ENCODE data around the gene NTN5. TPM values are rescaled to one million over a fixed set of nuclear protein-coding genes. Genes with fewer than 3 reads are reported as not detected.

The NTN5 gene
- total RNA-seq, 1 experiment from 2014 or later = 2.9 TPM

DNA sequence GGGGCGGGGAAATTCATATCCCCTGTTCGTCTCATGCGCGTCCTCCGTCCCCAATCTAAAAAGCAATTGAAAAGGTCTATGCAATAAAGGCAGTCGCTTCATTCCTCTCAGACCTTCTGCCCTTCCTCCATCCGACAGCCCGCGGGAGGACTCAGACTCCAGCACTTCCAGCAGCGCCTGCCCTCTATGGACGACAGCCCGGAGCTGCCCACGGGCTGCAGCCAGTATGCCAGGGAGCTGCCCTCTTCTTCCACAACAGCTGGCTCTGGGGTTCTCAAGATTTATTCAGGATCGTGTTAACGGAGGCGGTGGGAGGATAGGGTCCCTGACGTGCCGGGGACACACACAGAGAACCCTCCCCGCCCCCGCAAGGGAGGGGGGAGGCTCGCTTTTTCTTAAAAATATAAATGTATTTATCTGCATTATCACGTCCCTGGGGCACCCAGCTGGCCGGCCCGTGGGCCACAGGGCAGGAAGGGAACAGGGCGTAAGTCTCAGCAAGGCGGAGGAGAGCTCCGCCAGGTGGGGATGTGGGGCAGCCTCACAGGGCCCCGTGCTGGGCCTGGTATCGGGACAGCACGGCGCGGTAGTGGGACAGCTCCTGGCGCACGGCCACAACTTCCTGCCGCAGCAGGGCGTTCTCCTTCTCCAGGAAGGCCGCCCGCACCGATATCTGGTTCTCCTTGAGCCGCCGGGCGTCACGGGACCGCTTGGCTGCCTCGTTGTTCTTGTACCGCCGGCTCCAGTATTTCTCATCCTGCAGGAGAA, 42.3 kb downstream of the NTN5 start:
- no peaks in the 10 kb centered on the region for H3K9me3 ChIP-seq (ENCODE audit: insufficient read depth, low read depth)
- no peaks in the 10 kb centered on the region for H3K27me3 ChIP-seq (ENCODE audit: insufficient read depth, low read depth)
- peaks cover 45% of the 10 kb centered on the region for H3K4me1 ChIP-seq (replicated peaks; ENCODE audit: insufficient read depth)
- BruUV-seq (replicated peaks) = no TSS peak
- CTCF ChIA-PET = interaction anchor here (0.7 kb wide), 1 partner anchor 11 kb away, joined by 4 read pairs; the partner anchor contains the start of genes RPL18 and SPHK2
- POLR2A ChIA-PET (ENCODE audit: unreplicated experiment) = interaction anchor here (0.5 kb wide), 1 partner anchor 10 kb away, joined by 9 read pairs; no protein-coding TSS in a partner anchor
- TF ChIP-seq, protein P1, sequence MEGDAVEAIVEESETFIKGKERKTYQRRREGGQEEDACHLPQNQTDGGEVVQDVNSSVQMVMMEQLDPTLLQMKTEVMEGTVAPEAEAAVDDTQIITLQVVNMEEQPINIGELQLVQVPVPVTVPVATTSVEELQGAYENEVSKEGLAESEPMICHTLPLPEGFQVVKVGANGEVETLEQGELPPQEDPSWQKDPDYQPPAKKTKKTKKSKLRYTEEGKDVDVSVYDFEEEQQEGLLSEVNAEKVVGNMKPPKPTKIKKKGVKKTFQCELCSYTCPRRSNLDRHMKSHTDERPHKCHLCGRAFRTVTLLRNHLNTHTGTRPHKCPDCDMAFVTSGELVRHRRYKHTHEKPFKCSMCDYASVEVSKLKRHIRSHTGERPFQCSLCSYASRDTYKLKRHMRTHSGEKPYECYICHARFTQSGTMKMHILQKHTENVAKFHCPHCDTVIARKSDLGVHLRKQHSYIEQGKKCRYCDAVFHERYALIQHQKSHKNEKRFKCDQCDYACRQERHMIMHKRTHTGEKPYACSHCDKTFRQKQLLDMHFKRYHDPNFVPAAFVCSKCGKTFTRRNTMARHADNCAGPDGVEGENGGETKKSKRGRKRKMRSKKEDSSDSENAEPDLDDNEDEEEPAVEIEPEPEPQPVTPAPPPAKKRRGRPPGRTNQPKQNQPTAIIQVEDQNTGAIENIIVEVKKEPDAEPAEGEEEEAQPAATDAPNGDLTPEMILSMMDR (conservative IDR thresholded peaks at IDR 0.05) = no peak
- no peak for TF ChIP-seq EZH2 (IDR thresholded peaks at IDR 0.05; ENCODE audit: low read depth)
- no peaks in the 10 kb centered on the region; the same call in 1 of the 2 replicates for H3K79me2 ChIP-seq (ENCODE audit: low read depth)
- no peaks in the 10 kb centered on the region; the same call in 1 of the 2 replicates for H3K36me3 ChIP-seq (ENCODE audit: low read depth)
- intact Hi-C loops (cut with micrococcal nuclease; ENCODE audit: unreplicated experiment) = no loop called here
- H3K4me2 ChIP-seq = no peak overlapping the region
- no peak for DNase-seq
- H3K27ac ChIP-seq = no peak overlapping the region
- H2AFZ ChIP-seq = no peak overlapping the region
- no peaks in the 10 kb centered on the region for H4K20me1 ChIP-seq (ENCODE audit: insufficient read depth)
- peaks cover 76% of the 10 kb centered on the region for H3F3A ChIP-seq (ENCODE audit: insufficient read depth, low read depth)
- H3K4me3 ChIP-seq = no peak overlapping the region
- H3K9me2 ChIP-seq (ENCODE audit: insufficient read depth) = no peaks in the 10 kb centered on the region

DNA sequence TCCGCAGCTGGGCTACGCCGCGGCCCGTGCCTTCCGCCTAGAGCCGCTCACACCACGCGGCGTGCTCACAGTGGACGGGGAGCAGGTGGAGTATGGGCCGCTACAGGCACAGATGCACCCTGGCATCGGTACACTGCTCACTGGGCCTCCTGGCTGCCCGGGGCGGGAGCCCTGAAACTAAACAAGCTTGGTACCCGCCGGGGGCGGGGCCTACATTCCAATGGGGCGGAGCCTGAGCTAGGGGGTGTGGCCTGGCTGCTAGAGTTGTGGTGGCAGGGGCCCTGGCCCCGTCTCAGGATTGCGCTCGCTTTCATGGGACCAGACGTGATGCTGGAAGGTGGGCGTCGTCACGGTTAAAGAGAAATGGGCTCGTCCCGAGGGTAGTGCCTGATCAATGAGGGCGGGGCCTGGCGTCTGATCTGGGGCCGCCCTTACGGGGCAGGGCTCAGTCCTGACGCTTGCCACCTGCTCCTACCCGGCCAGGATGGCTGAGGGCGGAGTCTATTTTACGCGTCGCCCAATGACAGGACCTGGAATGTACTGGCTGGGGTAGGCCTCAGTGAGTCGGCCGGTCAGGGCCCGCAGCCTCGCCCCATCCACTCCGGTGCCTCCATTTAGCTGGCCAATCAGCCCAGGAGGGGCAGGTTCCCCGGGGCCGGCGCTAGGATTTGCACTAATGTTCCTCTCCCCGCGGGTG, 43.1 kb downstream of the NTN5 start:
- intact Hi-C loops (cut with micrococcal nuclease; ENCODE audit: unreplicated experiment) = no loop called here
- H3K27me3 ChIP-seq (ENCODE audit: insufficient read depth, low read depth) = no peaks in the 10 kb centered on the region
- H2AFZ ChIP-seq = no peak overlapping the region
- no peak overlapping the region for H3K4me2 ChIP-seq
- ChIA-PET POLR2A (ENCODE audit: unreplicated experiment) (interaction anchor here (0.5 kb wide), 1 partner anchor 11 kb away, joined by 9 read pairs; no protein-coding TSS in a partner anchor), CTCF (no interaction called here)
- TF ChIP-seq, protein P1 (conservative IDR thresholded peaks at IDR 0.05) = no peak
- no peak for TF ChIP-seq EZH2 (IDR thresholded peaks at IDR 0.05; ENCODE audit: low read depth)
- BruUV-seq (replicated peaks) = no TSS peak
- no peak overlapping the region for H3K27ac ChIP-seq
- no peaks in the 10 kb centered on the region for H3K9me3 ChIP-seq (ENCODE audit: insufficient read depth, low read depth)
- H3K4me1 ChIP-seq (replicated peaks; ENCODE audit: insufficient read depth) = peaks cover 39% of the 10 kb centered on the region
- H3F3A ChIP-seq (ENCODE audit: insufficient read depth, low read depth) = peaks cover 77% of the 10 kb centered on the region
- H3K79me2 ChIP-seq (ENCODE audit: low read depth) = no peaks in the 10 kb centered on the region; the same call in 1 of the 2 replicates
- no peaks in the 10 kb centered on the region; the same call in 1 of the 2 replicates for H3K36me3 ChIP-seq (ENCODE audit: low read depth)
- no peak overlapping the region for H3K4me3 ChIP-seq
- H4K20me1 ChIP-seq (ENCODE audit: insufficient read depth) = no peaks in the 10 kb centered on the region
- DNase-seq = no peak
- H3K9me2 ChIP-seq (ENCODE audit: insufficient read depth) = no peaks in the 10 kb centered on the region

DNA sequence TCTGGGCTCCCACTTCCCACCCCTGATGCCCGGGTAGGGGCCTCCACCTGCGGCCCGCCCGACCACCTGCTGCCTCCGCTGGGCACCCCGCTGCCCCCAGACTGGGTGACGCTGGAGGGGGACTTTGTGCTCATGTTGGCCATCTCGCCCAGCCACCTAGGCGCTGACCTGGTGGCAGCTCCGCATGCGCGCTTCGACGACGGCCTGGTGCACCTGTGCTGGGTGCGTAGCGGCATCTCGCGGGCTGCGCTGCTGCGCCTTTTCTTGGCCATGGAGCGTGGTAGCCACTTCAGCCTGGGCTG, 43.6 kb downstream of the NTN5 start:
- Histone ChIP-seq H3K9me2 (ENCODE audit: insufficient read depth) (no peaks in the 10 kb centered on the region), H3K27ac (no peak overlapping the region), H3K9me3 (ENCODE audit: insufficient read depth, low read depth) (no peaks in the 10 kb centered on the region), H4K20me1 (ENCODE audit: insufficient read depth) (no peaks in the 10 kb centered on the region), H3K4me2 (no peak overlapping the region), H3K4me3 (no peak overlapping the region), H3K36me3 (ENCODE audit: low read depth) (no peaks in the 10 kb centered on the region; the same call in 1 of the 2 replicates), H3F3A (ENCODE audit: insufficient read depth, low read depth) (peaks cover 76% of the 10 kb centered on the region), H3K79me2 (ENCODE audit: low read depth) (no peaks in the 10 kb centered on the region; the same call in 1 of the 2 replicates), H3K27me3 (ENCODE audit: insufficient read depth, low read depth) (no peaks in the 10 kb centered on the region), H2AFZ (no peak overlapping the region), H3K4me1 (replicated peaks; ENCODE audit: insufficient read depth) (peaks cover 36% of the 10 kb centered on the region)
- intact Hi-C loops (cut with micrococcal nuclease; ENCODE audit: unreplicated experiment) = no loop called here
- BruUV-seq (replicated peaks) = no TSS peak
- DNase-seq = no peak
- POLR2A ChIA-PET (ENCODE audit: unreplicated experiment) = interaction anchor here (0.6 kb wide), 1 partner anchor 278 kb away, joined by 5 read pairs; no protein-coding TSS in a partner anchor
- no peak for TF ChIP-seq EZH2 (IDR thresholded peaks at IDR 0.05; ENCODE audit: low read depth)
- TF ChIP-seq, protein P1 (conservative IDR thresholded peaks at IDR 0.05) = no peak
- CTCF ChIA-PET = no interaction called here
